IPS-18c (cell line): Measurements from ENCODE around the gene ASPHD2.
A peak's percentile ranks its signal among the peaks of the same experiment; 100 is the strongest.

Experiments used
- H3K4me3 ChIP-seq: 2 replicates; pipeline ENCODE4 v1.7.0; 2013; ENCODE audit warnings: low read depth, mild to moderate bottlenecking, low read length, moderate library complexity; ENCODE audit not compliant: insufficient read depth
- H3K9me3 ChIP-seq: one replicate; pipeline ENCODE4 v1.6.1; 2013; ENCODE audit warnings: mild to moderate bottlenecking, low read length, moderate library complexity; ENCODE audit not compliant: control insufficient read depth, insufficient read depth

Gene ASPHD2

GRCh38 chr22:26481694-26482093 lies 52.6 kb downstream of the ASPHD2 start:
- Histone ChIP-seq H3K9me3 (no peaks in the 10 kb centered on the region), H3K4me3 (no peak overlapping the region)

GRCh38 chr22:26482161-26482560 lies 53.1 kb downstream of the ASPHD2 start:
- Histone ChIP-seq H3K4me3 (no peak overlapping the region), H3K9me3 (no peaks in the 10 kb centered on the region)

- Histone ChIP-seq H3K4me3 (peak overlapping the region; percentile 83), H3K9me3 (no peaks in the 10 kb centered on the region)
These were observed 54.0 kb downstream of the ASPHD2 start for GRCh38 chr22:26483043-26483438.

GRCh38 chr22:26483439-26484359 lies 54.6 kb downstream of the ASPHD2 start, which contains the start of the genes HPS4 and SRRD:
Gene HPS4, minus strand, starts transcription at chr22:26483783. Its CDS starts 2,021 bp downstream, at chr22:26481762.
Gene SRRD, plus strand, starts transcription at chr22:26483877. Its CDS starts 14 bp downstream, at chr22:26483891.
- Histone ChIP-seq H3K9me3 (no peaks in the 10 kb centered on the region), H3K4me3 (peak within 1 kb of the TSS; percentile 83)

- peak overlapping the region; percentile 83 for H3K4me3 ChIP-seq
- H3K9me3 ChIP-seq = no peaks in the 10 kb centered on the region
These were observed 55.3 kb downstream of the ASPHD2 start for GRCh38 chr22:26484360-26484706.

- no peak overlapping the region; the same call in 1 of the 2 replicates for H3K4me3 ChIP-seq
- no peaks in the 10 kb centered on the region for H3K9me3 ChIP-seq
These were observed 56.0 kb downstream of the ASPHD2 start for GRCh38 chr22:26485013-26485412.

- no peak overlapping the region for H3K4me3 ChIP-seq
- no peaks in the 10 kb centered on the region for H3K9me3 ChIP-seq
These were observed 56.8 kb downstream of the ASPHD2 start for GRCh38 chr22:26485806-26486390.

- no peak overlapping the region for H3K4me3 ChIP-seq
- H3K9me3 ChIP-seq = no peaks in the 10 kb centered on the region
These were observed 57.3 kb downstream of the ASPHD2 start for GRCh38 chr22:26486394-26486793.

GRCh38 chr22:26487996-26488395 lies 58.9 kb downstream of the ASPHD2 start:
- Histone ChIP-seq H3K9me3 (no peaks in the 10 kb centered on the region), H3K4me3 (no peak overlapping the region)

- no peak overlapping the region for H3K4me3 ChIP-seq
- no peaks in the 10 kb centered on the region for H3K9me3 ChIP-seq
These were observed 60.5 kb downstream of the ASPHD2 start for GRCh38 chr22:26489447-26490036.

- no peaks in the 10 kb centered on the region for H3K9me3 ChIP-seq
These were observed 63.2 kb downstream of the ASPHD2 start for GRCh38 chr22:26492220-26492619.

GRCh38 chr22:26494506-26494905 lies 65.4 kb downstream of the ASPHD2 start:
- H3K4me3 ChIP-seq = no peak overlapping the region
- no peaks in the 10 kb centered on the region for H3K9me3 ChIP-seq

More at GRCh38 chr22:26492220-26492619, 63.2 kb downstream of the ASPHD2 start:
- H3K4me3 ChIP-seq = no peak overlapping the region
